CD4-positive, alpha-beta T cell treated with Interleukin-4 for 1 hour (primary cell): ENCODE data around the gene FBXL20.
A peak's percentile ranks its signal among the peaks of the same experiment; 100 is the strongest.
"Not testable (repeated sequence)": the region's sequence is repeated elsewhere in the genome, so short reads cannot be mapped to it uniquely, and the experiment has no call there.

Source experiments
- DNase-seq, 2 donors: peaks; one replicate each; pipeline ENCODE4 v3.0.0-alpha.2; 2020 to 2022

FBXL20 gene

GRCh38 chr17:39380144-39380543 is 21.3 kb downstream of the FBXL20 start:
- no peak for DNase-seq

- DNase-seq, result no peak
These were observed 25.0 kb downstream of the FBXL20 start for GRCh38 chr17:39376434-39376833.

GRCh38 chr17:39367805-39368204 is 33.6 kb downstream of the FBXL20 start:
- DNase-seq, result not testable (repeated sequence)

- no peak for DNase-seq
These were observed 35.6 kb downstream of the FBXL20 start for GRCh38 chr17:39365872-39366271.

- no peak for DNase-seq
These were observed 36.2 kb downstream of the FBXL20 start for GRCh38 chr17:39365242-39365641.

GRCh38 chr17:39364236-39365025 is 37.0 kb downstream of the FBXL20 start:
- DNase-seq, result no peak

- DNase-seq, result no peak
These were observed 40.4 kb downstream of the FBXL20 start for GRCh38 chr17:39361064-39361463.

GRCh38 chr17:39360537-39360936 is 40.9 kb downstream of the FBXL20 start:
- DNase-seq, result no peak

GRCh38 chr17:39359994-39360393 is 41.4 kb downstream of the FBXL20 start:
- DNase-seq, result no peak

- DNase-seq, result no peak
These were observed 43.4 kb downstream of the FBXL20 start for GRCh38 chr17:39357986-39358385.

GRCh38 chr17:39357488-39357887 is 43.9 kb downstream of the FBXL20 start:
- DNase-seq, result no peak

GRCh38 chr17:39352986-39353385 is 48.4 kb downstream of the FBXL20 start:
- no peak for DNase-seq

GRCh38 chr17:39352511-39352910 is 48.9 kb downstream of the FBXL20 start:
- no peak for DNase-seq

GRCh38 chr17:39351508-39351907 is 49.9 kb downstream of the FBXL20 start:
- DNase-seq, result no peak

GRCh38 chr17:39349246-39349645 is 52.2 kb downstream of the FBXL20 start:
- DNase-seq, result no peak

GRCh38 chr17:39346863-39347262 is 54.6 kb downstream of the FBXL20 start:
- not testable (repeated sequence) for DNase-seq

- DNase-seq, result no peak
These were observed 59.9 kb downstream of the FBXL20 start for GRCh38 chr17:39341541-39341940.

GRCh38 chr17:39340731-39341130 is 60.7 kb downstream of the FBXL20 start:
- DNase-seq, result no peak

- DNase-seq, result no peak
These were observed 62.2 kb downstream of the FBXL20 start for GRCh38 chr17:39339272-39339671.

GRCh38 chr17:39337649-39338048 is 63.8 kb downstream of the FBXL20 start:
- not testable (repeated sequence) for DNase-seq

- DNase-seq, result peak in 1 of 2 donors; percentile 17
These were observed 65.7 kb downstream of the FBXL20 start for GRCh38 chr17:39335704-39336223.

- DNase-seq, result not testable (repeated sequence)
These were observed 67.2 kb downstream of the FBXL20 start for GRCh38 chr17:39334008-39334744.

- no peak for DNase-seq
These were observed 69.3 kb downstream of the FBXL20 start for GRCh38 chr17:39332092-39332491.

GRCh38 chr17:39328815-39329214 is 72.6 kb downstream of the FBXL20 start:
- no peak for DNase-seq
